Neuronal stem cell (in vitro differentiated cells): ENCODE results near the gene BTN3A1.
A peak's percentile ranks its signal among the peaks of the same experiment; 100 is the strongest.

ENCODE experiments used
- DNase-seq: peaks from one replicate; pipeline ENCODE4 v3.0.0-alpha.2; 2013; ENCODE audit warnings: low spot score
- H2AFZ ChIP-seq: one replicate; pipeline ENCODE4 v1.6.1; 2013; ENCODE audit warnings: mild to moderate bottlenecking, low read length, inconsistent platforms
- H2AK5ac ChIP-seq: 2 replicates; pipeline ENCODE4 v1.6.1; 2013; ENCODE audit warnings: low read depth, mild to moderate bottlenecking, inconsistent platforms, low read length, moderate library complexity, mixed read lengths
- H2BK120ac ChIP-seq: 2 replicates; pipeline ENCODE4 v1.6.1; 2013; ENCODE audit warnings: low read depth, mild to moderate bottlenecking, inconsistent platforms, low read length, moderate library complexity, mixed read lengths
- H2BK12ac ChIP-seq: one replicate; pipeline ENCODE4 v1.6.1; 2013; ENCODE audit warnings: low read length, inconsistent platforms
- H2BK15ac ChIP-seq: 2 replicates; pipeline ENCODE4 v1.6.1; 2013; ENCODE audit warnings: mild to moderate bottlenecking, low read length, inconsistent platforms, mixed read lengths
- H2BK5ac ChIP-seq: one replicate; pipeline ENCODE4 v1.6.1; 2013; ENCODE audit warnings: inconsistent platforms, mild to moderate bottlenecking, low read length, moderate library complexity
- H3K14ac ChIP-seq: one replicate; pipeline ENCODE4 v1.6.1; 2013; ENCODE audit warnings: low read length, inconsistent platforms
- H3K18ac ChIP-seq: 2 replicates; pipeline ENCODE4 v1.6.1; 2013; ENCODE audit warnings: low read length, inconsistent platforms
- H3K23ac ChIP-seq: 2 replicates; pipeline ENCODE4 v1.6.1; 2013; ENCODE audit warnings: low read depth, mild to moderate bottlenecking, mixed read lengths, low read length, inconsistent platforms; ENCODE audit not compliant: poor library complexity
- H3K27ac ChIP-seq: replicated peaks from 3 replicates; pipeline ENCODE4 v1.5.1; 2013; ENCODE audit warnings: low read length, inconsistent platforms
- H3K27me3 ChIP-seq, 3 experiments: 2 replicates each; pipeline ENCODE4 v1.6.1; 2013; ENCODE audit warnings: low read length in 3 of 3, mild to moderate bottlenecking in 2 of 3, inconsistent platforms in 1 of 3, low read depth in 1 of 3, mixed read lengths in 1 of 3, moderate library complexity in 1 of 3; ENCODE audit not compliant: control insufficient read depth in 3 of 3, insufficient read depth in 3 of 3
- H3K36me3 ChIP-seq, 2 donors: replicated peaks in 1 of 2; 2 replicates each; pipeline ENCODE4 v1.6.1; 2013; ENCODE audit warnings: low read length in 2 of 2; ENCODE audit not compliant: control insufficient read depth in 2 of 2, insufficient read depth in 2 of 2
- H3K4ac ChIP-seq: 2 replicates; pipeline ENCODE4 v1.6.1; 2013; ENCODE audit warnings: inconsistent platforms, mild to moderate bottlenecking, low read length, moderate library complexity
- H3K4me1 ChIP-seq, 2 donors: 1 replicate in 1 of 2; 2 replicates in 1 of 2; pipeline ENCODE4 v1.6.1; 2013; ENCODE audit warnings: low read length in 2 of 2, low read depth in 1 of 2; ENCODE audit not compliant: control insufficient read depth in 2 of 2, insufficient read depth in 1 of 2
- H3K4me2 ChIP-seq: one replicate; pipeline ENCODE4 v1.6.1; 2013; ENCODE audit warnings: mild to moderate bottlenecking, low read length, inconsistent platforms; ENCODE audit not compliant: insufficient read depth, poor library complexity, severe bottlenecking
- H3K4me3 ChIP-seq, 2 donors: 2 replicates each; pipeline ENCODE4 v1.5.1; 2013; ENCODE audit warnings: low read length in 2 of 2, mild to moderate bottlenecking in 2 of 2, inconsistent platforms in 1 of 2, moderate library complexity in 1 of 2
- H3K79me1 ChIP-seq: one replicate; pipeline ENCODE4 v1.6.1; 2013; ENCODE audit warnings: low read depth, mild to moderate bottlenecking, inconsistent platforms, low read length, moderate library complexity
- H3K9ac ChIP-seq: one replicate; pipeline ENCODE4 v1.6.1; 2013; ENCODE audit warnings: mild to moderate bottlenecking, low read depth, low read length, inconsistent platforms; ENCODE audit not compliant: poor library complexity
- H3K9me3 ChIP-seq, 2 donors: replicated peaks in 1 of 2; 2 replicates each; pipeline versions ENCODE3 to v1.6.1; 2013; ENCODE audit warnings: low read length in 2 of 2, mild to moderate bottlenecking in 2 of 2, inconsistent platforms in 1 of 2, low read depth in 1 of 2, mixed read lengths in 1 of 2, moderate library complexity in 1 of 2; ENCODE audit not compliant: control insufficient read depth in 2 of 2, insufficient read depth in 1 of 2
- H4K8ac ChIP-seq: one replicate; pipeline ENCODE4 v1.6.1; 2013; ENCODE audit warnings: low read depth, mild to moderate bottlenecking, inconsistent platforms, low read length, moderate library complexity
- H4K91ac ChIP-seq: one replicate; pipeline ENCODE4 v1.6.1; 2013; ENCODE audit warnings: low read length, low read depth, mild to moderate bottlenecking, inconsistent platforms; ENCODE audit not compliant: poor library complexity
- WGBS, 2 donors: extraction: QIAGEN DNeasy Blood & Tissue Kit; methylation state at CpG; one replicate each; pipeline ENCODE4 v1.1.7; 2013; ENCODE audit warnings: missing lambda C conversion rate in 2 of 2, mixed read lengths in 1 of 2; ENCODE audit not compliant: insufficient read length in 2 of 2, insufficient replicate concordance in 1 of 2; ENCODE audit errors: extremely low coverage in 2 of 2; 5-methylcytosine and 5-hydroxymethylcytosine counted together

Gene BTN3A1

GRCh38 chr6:26452631-26453235 lies 50.7 kb downstream of the BTN3A1 start:
- Histone ChIP-seq H3K27ac (no peak overlapping the region), H2AK5ac (no peak overlapping the region), H3K18ac (no peak overlapping the region), H3K27me3 (no peaks in the 10 kb centered on the region), H2BK120ac (no peak overlapping the region), H3K4me2 (no peak overlapping the region), H3K23ac (no peak overlapping the region), H3K4ac (no peak overlapping the region), H4K91ac (no peak overlapping the region), H2BK5ac (no peak overlapping the region), H3K9ac (no peak overlapping the region), H2BK12ac (no peak overlapping the region), H3K4me3 (no peak overlapping the region), H3K9me3 (no peaks in the 10 kb centered on the region), H4K8ac (no peak overlapping the region), H3K4me1 (peaks cover 0 to 1% of the 10 kb centered on the region in 2 donors), H2BK15ac (no peak overlapping the region), H3K36me3 (no peaks in the 10 kb centered on the region), H3K14ac (no peak overlapping the region), H2AFZ (no peak overlapping the region), H3K79me1 (peaks cover 2% of the 10 kb centered on the region)
- no peak for DNase-seq
- WGBS, 2 donors, result no CpG with 5 or more reads among the region's 1 CpG

GRCh38 chr6:26454631-26455030 lies 52.6 kb downstream of the BTN3A1 start:
- Histone ChIP-seq H2AK5ac (no peak overlapping the region), H3K9me3 (no peaks in the 10 kb centered on the region), H3K36me3 (peaks cover 4 to 7% of the 10 kb centered on the region in 2 donors), H4K8ac (no peak overlapping the region), H3K23ac (no peak overlapping the region), H3K18ac (no peak overlapping the region), H2BK15ac (no peak overlapping the region), H2BK120ac (no peak overlapping the region), H3K4me2 (no peak overlapping the region), H3K79me1 (peaks cover 6% of the 10 kb centered on the region), H3K4me1 (peaks cover 3 to 4% of the 10 kb centered on the region in 2 donors), H3K14ac (no peak overlapping the region), H2BK12ac (no peak overlapping the region), H3K27me3 (no peaks in the 10 kb centered on the region), H3K4me3 (no peak overlapping the region), H4K91ac (no peak overlapping the region), H3K9ac (no peak overlapping the region), H3K27ac (no peak overlapping the region), H3K4ac (no peak overlapping the region), H2AFZ (no peak overlapping the region), H2BK5ac (no peak overlapping the region)
- WGBS, 2 donors, result no CpG with 5 or more reads among the region's 1 CpG
- no peak for DNase-seq

DNA sequence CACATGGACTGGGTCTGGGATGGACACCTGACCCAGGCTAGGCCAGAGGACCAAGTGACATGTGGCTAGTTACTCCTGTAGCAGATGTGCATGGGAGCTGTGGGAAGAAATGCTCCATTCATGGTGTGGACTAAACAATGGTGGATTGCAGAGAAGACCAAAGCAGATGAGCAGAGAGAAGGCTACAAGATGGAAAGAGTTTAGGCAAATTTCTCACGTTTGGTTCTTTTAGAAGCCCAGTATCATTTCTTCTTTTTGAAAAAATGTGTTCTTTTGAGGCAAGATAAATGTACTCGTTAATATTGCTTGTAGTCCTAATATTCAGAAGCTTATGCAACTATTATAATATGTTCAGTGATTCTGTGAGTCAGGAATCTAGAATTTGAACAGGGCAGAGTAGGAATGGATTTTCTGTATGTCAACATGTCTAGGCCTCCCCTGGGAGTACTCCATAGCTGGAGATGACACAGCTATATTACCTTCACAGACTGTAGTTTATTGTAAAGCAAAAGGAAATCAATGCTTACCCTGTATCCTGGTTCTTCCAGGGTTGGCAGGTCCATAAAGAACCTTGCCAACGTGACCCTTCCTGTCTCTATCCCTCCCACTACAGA lies 53.4 kb downstream of the BTN3A1 start:
- Histone ChIP-seq H3K27ac (no peak overlapping the region), H4K91ac (no peak overlapping the region), H3K36me3 (peaks cover 7 to 16% of the 10 kb centered on the region in 2 donors), H2BK120ac (no peak overlapping the region), H3K23ac (peak overlapping the region; percentile 14), H3K18ac (no peak overlapping the region), H4K8ac (no peak overlapping the region), H3K4ac (no peak overlapping the region), H2AFZ (no peak overlapping the region), H2BK15ac (no peak overlapping the region), H2AK5ac (no peak overlapping the region), H3K4me1 (peaks cover 3 to 4% of the 10 kb centered on the region in 2 donors), H3K9ac (no peak overlapping the region), H3K4me2 (no peak overlapping the region), H2BK5ac (no peak overlapping the region), H3K4me3 (no peak overlapping the region), H3K27me3 (no peaks in the 10 kb centered on the region), H3K79me1 (peaks cover 6% of the 10 kb centered on the region), H2BK12ac (no peak overlapping the region), H3K9me3 (no peaks in the 10 kb centered on the region), H3K14ac (no peak overlapping the region)
- DNase-seq, result no peak
- no CpG with 5 or more reads among the region's 3 CpGs for WGBS, 2 donors

DNA sequence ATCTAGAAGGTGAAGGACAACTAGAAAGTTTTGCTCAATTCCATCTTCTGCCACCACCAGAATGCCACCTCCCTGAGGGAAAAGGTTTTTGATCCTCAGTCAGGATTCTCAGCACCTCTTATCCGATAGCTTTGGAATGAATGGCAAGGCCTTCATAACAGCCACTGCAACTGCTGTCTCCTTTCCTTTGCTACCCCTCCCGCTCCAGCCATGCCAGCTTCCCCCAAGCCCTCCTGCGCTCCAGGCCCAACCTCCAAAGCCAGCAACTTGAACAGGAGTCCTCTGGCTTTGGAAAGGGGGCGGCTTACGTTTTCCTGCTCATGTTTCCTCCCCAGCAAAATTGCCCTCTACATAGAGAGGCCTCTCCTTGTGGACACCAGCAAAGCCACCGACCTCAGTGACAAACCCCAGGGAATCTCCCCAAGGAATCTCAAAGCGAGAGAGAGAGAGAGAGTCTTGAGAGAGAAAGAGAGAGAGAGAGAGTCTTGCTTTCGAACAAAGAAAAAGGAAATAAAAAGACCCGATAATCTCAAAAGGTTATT lies 55.3 kb downstream of the BTN3A1 start:
- Histone ChIP-seq H3K4ac (no peak overlapping the region), H2BK120ac (no peak overlapping the region), H3K14ac (no peak overlapping the region), H3K79me1 (peaks cover 6% of the 10 kb centered on the region), H2AK5ac (no peak overlapping the region), H3K4me3 (peak overlapping the region in 1 of 2 donors; percentile 71), H2BK12ac (no peak overlapping the region), H2AFZ (peak overlapping the region; percentile 93), H3K9me3 (no peaks in the 10 kb centered on the region), H4K91ac (no peak overlapping the region), H3K18ac (peak overlapping the region; percentile 40), H3K9ac (no peak overlapping the region), H3K4me2 (peak overlapping the region; percentile 32), H3K36me3 (peaks cover 12 to 34% of the 10 kb centered on the region in 2 donors), H2BK5ac (no peak overlapping the region), H3K27me3 (no peaks in the 10 kb centered on the region), H2BK15ac (peak overlapping the region; percentile 22), H3K23ac (no peak overlapping the region), H4K8ac (no peak overlapping the region), H3K4me1 (peaks cover 3 to 4% of the 10 kb centered on the region in 2 donors), H3K27ac (no peak overlapping the region)
- no CpG with 5 or more reads among the region's 9 CpGs for WGBS, 2 donors
- no peak for DNase-seq
